HG03280 (cell line): ENCODE data around the gene COL5A1.

ENCODE experiments used
- ATAC-seq: cut with Tn5 transposase; IDR thresholded peaks from one replicate; pipeline ENCODE4 v1.9.1; 2021; ENCODE audit warnings: mild to moderate bottlenecking, moderate library complexity; ENCODE audit not compliant: unreplicated experiment

The COL5A1 gene

DNA sequence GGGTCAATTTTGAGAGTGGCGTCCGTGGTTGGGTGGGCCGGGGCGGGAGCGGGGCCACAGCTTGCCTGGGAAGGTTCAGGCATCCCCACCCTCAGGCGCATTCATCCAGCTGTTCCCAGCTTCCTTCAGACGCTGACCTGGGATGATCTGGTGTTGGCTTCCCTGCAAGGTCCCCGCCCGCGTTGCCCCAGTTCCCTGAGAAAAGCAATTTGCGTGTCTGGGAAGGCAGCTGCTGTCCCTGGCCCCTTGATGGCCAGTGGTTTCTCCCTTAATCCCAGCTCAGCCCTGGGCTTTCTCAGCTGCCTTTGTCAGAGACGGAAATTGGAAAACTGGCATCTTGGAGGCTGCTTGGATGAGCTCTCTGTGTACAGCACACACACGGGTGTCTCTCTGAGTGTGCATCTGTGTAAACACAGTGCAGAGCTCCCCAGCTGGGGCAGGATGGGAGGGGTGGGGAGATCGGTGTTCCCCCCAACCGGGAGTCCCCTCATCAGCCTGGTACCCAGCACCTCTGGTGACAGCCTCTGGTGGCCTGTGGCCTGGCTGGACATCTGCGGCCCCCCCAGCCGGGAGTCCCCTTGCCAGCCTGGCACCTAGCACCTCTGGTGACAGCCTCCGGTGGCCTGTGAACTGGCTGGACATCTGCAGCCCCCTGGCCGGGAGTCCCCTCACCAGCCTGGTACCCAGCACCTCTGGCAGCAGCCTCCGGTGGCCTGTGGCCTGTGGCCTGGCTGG, 94.0 kb downstream of the COL5A1 start:
- ATAC-seq: no peak

- no peak for ATAC-seq
These were observed 95.3 kb downstream of the COL5A1 start for GRCh38 chr9:134736791-134737497.

DNA sequence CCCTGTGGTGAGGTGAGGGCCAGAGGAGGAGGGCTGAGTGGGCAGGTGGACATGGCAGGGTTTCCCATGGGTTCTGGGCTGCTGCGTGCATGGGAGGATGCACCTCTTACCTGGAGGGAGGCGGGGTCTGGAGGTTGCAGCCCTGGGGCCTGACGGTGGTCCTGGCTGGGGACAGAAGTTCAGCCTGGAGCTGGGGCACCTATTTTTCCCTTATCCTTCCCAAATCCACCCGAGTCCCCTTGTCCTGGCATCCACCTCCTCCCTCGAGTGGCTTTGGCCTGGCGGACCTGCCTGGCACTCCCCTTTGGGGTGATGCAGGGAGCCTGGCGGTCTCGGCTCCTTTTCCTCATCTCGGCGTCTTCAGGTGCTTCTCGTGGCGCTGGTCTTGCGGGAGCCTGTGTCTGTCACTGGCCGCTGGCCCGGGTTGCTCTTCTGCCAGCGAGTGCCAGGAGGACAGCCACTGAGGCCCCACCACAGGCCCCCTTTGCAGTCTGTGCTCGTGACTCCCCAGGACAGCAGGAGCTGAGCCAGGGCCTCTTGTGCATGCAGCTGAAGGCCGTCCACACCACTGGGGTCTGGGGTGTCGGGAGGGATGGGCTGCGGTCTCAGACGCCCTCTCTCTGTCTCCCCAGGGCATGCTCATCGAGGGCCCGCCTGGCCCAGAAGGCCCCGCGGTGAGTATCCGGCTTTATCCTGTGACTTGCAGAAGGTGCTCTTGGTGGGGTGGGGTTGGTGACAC, 96.4 kb downstream of the COL5A1 start:
- no peak for ATAC-seq

DNA sequence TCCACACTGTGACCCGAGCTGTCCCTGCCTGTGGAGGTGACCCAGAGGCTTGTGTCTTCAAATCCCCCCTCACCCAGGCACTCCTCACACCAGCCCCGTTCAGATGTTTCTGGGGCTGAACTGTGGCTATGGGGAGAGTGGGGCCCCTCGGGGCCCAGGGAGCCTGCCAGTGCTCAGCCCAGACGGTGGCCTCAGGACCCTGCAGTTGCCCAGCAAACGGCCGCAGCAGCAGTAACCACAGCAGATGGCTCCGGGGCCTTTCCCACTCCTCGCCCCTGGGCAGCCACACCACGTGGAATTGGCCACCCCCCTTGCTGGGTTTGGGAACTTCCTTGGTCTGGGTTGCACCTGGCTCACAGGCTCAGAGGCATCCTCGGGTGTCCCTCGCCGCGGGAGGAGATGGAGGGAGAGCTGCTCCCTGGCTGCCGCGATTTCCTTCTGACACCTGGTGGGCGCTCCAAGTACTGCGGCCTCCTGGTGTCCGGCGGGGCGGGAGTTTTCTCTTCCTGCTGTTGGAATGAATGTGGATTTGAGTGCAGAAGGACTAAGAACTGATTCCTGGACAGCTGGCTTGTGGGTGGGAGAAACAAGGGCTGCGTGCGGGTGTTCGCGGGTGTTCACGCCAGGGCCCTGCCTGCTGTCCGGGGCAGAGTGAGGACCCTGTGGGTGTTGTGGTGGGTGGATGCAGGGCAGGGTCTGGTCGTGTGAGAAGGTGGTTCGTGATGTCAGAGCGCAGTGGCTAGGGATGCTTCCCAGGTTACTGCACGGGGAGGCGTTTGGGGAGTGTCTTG, 97.5 kb downstream of the COL5A1 start:
- ATAC-seq: no peak

DNA sequence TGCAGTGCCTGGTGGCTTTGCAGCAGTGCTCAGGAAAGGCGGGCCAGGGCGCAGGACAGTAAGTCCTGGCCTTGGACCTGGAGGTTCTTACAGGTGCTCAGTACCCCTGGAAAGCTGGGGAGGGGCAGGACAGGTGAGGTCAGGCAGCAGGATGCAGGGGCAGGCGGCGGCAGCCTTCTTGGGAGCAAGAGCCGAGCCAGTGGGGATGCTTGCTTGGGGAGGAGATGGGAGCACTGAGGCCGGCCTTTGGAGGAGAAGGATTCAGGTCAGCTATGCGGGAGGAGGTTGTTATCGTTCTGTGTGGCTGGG, 98.0 kb downstream of the COL5A1 start:
- no peak for ATAC-seq

- ATAC-seq: no peak
These were observed 98.5 kb downstream of the COL5A1 start for GRCh38 chr9:134740071-134740470.

DNA sequence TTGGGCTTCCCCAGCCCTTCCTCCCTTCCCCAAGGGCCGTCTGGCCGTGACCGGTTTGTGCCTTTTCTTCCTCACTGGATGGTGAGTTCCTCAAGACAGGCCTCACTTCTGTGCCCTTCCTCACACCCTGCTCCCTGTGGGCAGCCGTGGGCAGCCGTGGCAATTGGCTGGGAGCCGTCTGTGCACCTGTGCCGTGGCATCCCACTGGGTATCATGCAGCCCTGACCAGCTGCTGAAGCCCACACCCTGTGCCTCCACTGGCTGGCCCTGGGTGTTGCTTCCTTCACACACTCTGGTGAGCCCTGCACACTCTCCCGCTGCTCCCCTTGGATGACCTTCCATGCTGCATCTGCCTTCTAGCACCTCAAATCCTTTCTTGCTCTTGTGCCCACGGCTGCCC, 100.2 kb downstream of the COL5A1 start:
- ATAC-seq: no peak

GRCh38 chr9:134742822-134743535, 101.4 kb downstream of the COL5A1 start:
- no peak for ATAC-seq

- ATAC-seq: no peak
These were observed 102.2 kb downstream of the COL5A1 start for GRCh38 chr9:134743853-134744252.

DNA sequence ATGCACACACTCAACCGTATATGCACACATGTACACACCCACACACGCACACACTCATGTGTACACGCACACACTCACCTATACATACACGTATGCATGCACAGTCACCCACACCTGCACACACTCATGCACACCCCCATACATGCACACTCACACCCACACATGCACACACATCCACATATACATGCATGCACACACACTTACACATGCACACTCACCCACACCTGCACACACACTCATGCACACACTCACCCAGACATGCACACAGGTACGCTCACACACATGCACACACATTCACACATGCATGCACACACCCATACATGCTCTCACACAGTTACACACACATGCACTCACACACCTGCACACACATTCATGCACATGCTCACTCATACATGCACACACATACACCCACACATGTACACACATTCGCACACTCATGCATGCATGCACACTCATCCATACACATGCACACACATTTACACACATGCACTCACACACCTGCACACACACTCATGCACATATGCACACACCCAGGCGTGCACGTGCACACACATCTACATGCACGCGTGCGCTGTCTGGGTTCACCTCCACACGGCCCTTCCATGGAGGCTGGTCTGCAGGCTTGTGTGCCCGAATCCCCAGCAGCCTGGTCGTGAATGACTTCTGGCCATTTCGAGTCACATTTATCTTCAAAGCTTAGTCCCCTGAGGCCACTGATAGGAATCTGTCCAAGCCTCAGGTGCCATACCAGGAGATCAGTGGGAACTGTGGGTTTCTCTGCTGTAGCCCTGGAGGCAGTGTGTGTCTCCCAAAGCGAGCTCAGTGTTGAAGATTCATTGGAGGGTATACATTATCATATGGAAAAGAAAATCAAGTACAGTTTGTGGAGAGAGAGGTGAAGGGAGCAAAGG, 103.0 kb downstream of the COL5A1 start:
- no peak for ATAC-seq

- ATAC-seq: no peak
These were observed 106.4 kb downstream of the COL5A1 start for GRCh38 chr9:134747951-134748489.

GRCh38 chr9:134748591-134748990, 107.0 kb downstream of the COL5A1 start:
- ATAC-seq: no peak

- no peak for ATAC-seq
These were observed 109.0 kb downstream of the COL5A1 start for GRCh38 chr9:134750450-134751155.

GRCh38 chr9:134751622-134752021, 110.0 kb downstream of the COL5A1 start:
- ATAC-seq: no peak

- ATAC-seq: no peak
These were observed 111.0 kb downstream of the COL5A1 start for GRCh38 chr9:134752471-134753168.

DNA sequence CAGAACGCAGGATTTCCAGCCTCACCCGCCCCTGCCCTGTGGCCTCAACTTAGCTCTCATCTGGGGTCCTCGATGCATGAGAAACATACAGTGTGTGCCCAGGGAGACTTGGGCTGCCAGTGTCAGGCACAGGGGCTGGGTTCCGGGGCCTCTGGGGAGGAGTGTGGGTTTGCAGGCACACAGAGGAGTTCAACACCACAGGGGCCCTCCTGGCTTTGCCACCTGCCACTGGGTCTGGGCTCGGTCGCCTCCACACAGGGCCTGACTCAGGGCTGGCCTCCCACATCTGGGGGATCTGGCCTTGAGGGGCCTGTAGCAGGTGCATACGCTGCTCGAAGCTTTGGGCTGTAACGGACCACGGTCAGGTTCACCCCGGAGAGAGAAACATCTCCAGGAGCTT, 111.6 kb downstream of the COL5A1 start:
- ATAC-seq: no peak

GRCh38 chr9:134755221-134755907, 113.8 kb downstream of the COL5A1 start:
- ATAC-seq: no peak
